HG03196 (cell line): Measurements from ENCODE around the gene ARHGEF2.

Experiments used
- ATAC-seq: cut with Tn5 transposase; IDR thresholded peaks from one replicate; pipeline ENCODE4 v1.9.1; 2021; ENCODE audit not compliant: unreplicated experiment

Gene ARHGEF2

GRCh38 chr1:155971910-155972809 lies 6.2 kb downstream of the ARHGEF2 start:
- ATAC-seq = no peak

GRCh38 chr1:155970531-155971167 lies 7.7 kb downstream of the ARHGEF2 start:
- no peak for ATAC-seq

GRCh38 chr1:155969377-155969791 lies 9.0 kb downstream of the ARHGEF2 start:
- no peak for ATAC-seq

GRCh38 chr1:155968670-155969069 lies 9.7 kb downstream of the ARHGEF2 start:
- no peak for ATAC-seq

- no peak for ATAC-seq
Measured at GRCh38 chr1:155968051-155968400, 10.3 kb downstream of the ARHGEF2 start.

- no peak for ATAC-seq
Measured at GRCh38 chr1:155967341-155968050, 10.9 kb downstream of the ARHGEF2 start.

GRCh38 chr1:155966750-155967149 lies 11.6 kb downstream of the ARHGEF2 start:
- ATAC-seq = no peak

GRCh38 chr1:155966135-155966534 lies 12.2 kb downstream of the ARHGEF2 start:
- no peak for ATAC-seq

GRCh38 chr1:155964193-155964592 lies 14.2 kb downstream of the ARHGEF2 start:
- ATAC-seq = no peak

GRCh38 chr1:155962599-155963211 lies 15.6 kb downstream of the ARHGEF2 start:
- no peak for ATAC-seq

GRCh38 chr1:155961937-155962336 lies 16.4 kb downstream of the ARHGEF2 start:
- ATAC-seq = no peak

- ATAC-seq = no peak
Measured at GRCh38 chr1:155960081-155960745, 18.1 kb downstream of the ARHGEF2 start.

GRCh38 chr1:155957411-155957915 lies 20.9 kb downstream of the ARHGEF2 start:
- ATAC-seq = no peak

- no peak for ATAC-seq
Measured at GRCh38 chr1:155954645-155955044, 23.7 kb downstream of the ARHGEF2 start.

- no peak for ATAC-seq
Measured at GRCh38 chr1:155952505-155952890, 25.8 kb downstream of the ARHGEF2 start.

GRCh38 chr1:155951753-155952504 lies 26.4 kb downstream of the ARHGEF2 start:
- no peak for ATAC-seq

GRCh38 chr1:155950829-155951228 lies 27.5 kb downstream of the ARHGEF2 start:
- no peak for ATAC-seq

GRCh38 chr1:155947741-155948140 lies 30.6 kb downstream of the ARHGEF2 start:
- ATAC-seq = no peak

- no peak for ATAC-seq
Measured at GRCh38 chr1:155947292-155947691, 31.1 kb downstream of the ARHGEF2 start.
